HG03565 (cell line): ENCODE measurements around the gene SKP1.
"Not testable (repeated sequence)": the region's sequence is repeated elsewhere in the genome, so short reads cannot be mapped to it uniquely, and the experiment has no call there.

Experiments used
- ATAC-seq: cut with Tn5 transposase; IDR thresholded peaks from one replicate; pipeline ENCODE4 v1.9.1; 2021; ENCODE audit warnings: mild to moderate bottlenecking, moderate library complexity; ENCODE audit not compliant: unreplicated experiment

The SKP1 gene

GRCh38 chr5:134178096-134178419, 1.3 kb upstream of the SKP1 start:
- ATAC-seq, result no peak

- no peak for ATAC-seq
These were observed 782 bp upstream of the SKP1 start for GRCh38 chr5:134177369-134178095.

DNA sequence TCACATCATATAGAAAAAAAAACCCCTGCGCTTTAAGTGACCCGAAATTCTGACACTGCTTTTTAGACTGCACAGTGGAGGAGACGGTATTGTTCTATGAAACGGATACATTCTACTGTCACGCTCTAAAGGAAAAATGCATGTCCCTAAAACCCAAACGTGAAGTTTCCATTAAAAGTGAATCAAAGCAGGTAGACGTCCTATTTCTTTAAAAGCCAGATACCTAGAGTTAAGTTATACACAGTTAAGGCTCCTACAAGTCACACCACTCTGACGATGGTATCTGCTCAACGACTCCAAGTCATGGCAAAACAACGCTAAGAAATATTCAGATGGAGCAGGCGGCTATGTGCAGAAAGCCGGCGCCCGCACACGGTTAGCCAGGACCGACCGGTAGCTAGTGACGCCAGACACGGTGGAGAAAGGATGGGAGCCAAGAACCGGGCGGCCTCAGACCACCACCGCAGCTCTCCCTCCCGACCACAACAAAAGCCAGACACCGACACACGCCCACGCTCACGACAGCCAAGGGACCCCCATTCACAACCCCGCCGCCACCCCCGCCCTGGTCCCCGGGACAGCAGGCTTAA, 734 bp downstream of the SKP1 start:
- peak; percentile 14 for ATAC-seq

- ATAC-seq, result no peak
These were observed 1.6 kb downstream of the SKP1 start for GRCh38 chr5:134174841-134175839.

DNA sequence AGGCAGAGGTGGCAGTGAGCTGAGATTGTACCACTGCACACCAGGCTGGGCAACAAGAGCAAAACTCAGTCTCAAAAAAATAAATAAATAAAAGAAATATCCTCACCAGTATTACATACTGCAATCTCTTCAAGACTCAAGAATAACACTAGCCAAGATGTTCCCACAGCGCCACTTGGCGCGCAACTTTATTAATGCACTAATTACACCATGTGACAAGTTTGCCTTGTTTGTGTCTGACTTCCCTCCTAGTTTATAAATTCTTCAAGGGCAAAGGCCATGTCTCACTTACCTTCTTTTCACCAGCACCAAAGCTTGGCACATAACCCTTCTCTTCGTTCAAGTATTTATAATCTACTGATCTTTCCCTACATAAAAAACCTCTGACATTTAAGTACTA, 4.8 kb downstream of the SKP1 start:
- no peak for ATAC-seq

DNA sequence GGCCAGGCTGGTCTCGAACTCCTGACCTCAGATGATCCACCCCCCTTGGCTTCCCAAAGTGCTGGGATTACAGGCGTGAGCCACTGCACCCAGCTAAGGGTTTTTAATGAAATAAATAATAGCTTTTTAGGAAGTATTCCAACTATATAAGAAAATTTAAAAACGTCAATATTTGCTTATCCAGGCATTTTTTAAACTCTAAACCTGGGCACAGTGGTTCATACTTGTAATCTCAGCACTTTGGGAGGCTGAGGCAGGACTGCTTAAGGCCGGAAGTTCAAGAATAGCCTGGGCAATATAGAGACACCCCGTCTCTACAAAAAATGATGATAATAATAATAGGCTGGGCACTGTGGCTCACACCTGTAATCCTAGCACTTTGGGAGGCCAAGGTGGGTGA, 14.2 kb downstream of the SKP1 start:
- no peak for ATAC-seq

- ATAC-seq, result no peak
These were observed 15.0 kb downstream of the SKP1 start for GRCh38 chr5:134161513-134162395.

- no peak for ATAC-seq
These were observed 23.1 kb downstream of the SKP1 start for GRCh38 chr5:134153657-134154056.

DNA sequence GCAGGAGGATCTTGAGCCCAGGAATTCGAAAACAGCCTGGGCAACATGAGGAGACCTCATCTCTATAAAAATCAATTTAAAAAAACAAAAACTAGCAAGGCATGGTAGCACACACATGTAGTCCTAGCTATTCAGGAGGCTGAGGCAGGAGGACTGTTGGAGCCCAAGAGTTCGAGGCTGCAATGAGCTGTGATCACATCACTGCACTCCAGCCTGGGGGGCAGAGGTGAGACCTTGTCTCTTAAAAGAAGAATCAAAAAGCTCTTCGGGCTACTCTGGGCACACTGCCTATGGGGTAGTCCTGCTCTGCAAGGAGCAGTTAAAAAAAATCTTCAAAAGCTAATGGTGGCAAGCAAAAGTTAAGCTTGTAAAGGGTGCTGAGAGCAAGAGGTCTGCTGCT, 23.5 kb downstream of the SKP1 start:
- no peak for ATAC-seq

- not testable (repeated sequence) for ATAC-seq
These were observed 24.4 kb downstream of the SKP1 start for GRCh38 chr5:134152173-134152832.

DNA sequence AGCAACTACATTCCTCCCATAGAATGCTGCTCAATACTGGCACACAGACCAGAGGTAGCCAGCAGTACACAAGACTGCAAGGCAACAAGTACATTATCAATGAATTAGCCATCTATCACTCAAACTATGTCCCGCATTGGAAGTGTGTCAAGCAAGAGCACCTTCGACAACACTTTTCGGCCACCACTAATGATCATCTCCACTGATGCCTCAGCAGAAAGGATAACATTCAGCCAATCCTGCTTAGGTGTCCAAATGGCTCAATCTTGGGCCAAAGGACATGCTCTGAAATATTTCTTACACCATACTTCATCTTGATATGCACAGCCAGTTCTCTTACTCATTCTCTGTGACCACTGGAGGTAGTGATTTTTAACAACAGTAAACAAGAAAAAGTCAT, 25.0 kb downstream of the SKP1 start:
- no peak for ATAC-seq

DNA sequence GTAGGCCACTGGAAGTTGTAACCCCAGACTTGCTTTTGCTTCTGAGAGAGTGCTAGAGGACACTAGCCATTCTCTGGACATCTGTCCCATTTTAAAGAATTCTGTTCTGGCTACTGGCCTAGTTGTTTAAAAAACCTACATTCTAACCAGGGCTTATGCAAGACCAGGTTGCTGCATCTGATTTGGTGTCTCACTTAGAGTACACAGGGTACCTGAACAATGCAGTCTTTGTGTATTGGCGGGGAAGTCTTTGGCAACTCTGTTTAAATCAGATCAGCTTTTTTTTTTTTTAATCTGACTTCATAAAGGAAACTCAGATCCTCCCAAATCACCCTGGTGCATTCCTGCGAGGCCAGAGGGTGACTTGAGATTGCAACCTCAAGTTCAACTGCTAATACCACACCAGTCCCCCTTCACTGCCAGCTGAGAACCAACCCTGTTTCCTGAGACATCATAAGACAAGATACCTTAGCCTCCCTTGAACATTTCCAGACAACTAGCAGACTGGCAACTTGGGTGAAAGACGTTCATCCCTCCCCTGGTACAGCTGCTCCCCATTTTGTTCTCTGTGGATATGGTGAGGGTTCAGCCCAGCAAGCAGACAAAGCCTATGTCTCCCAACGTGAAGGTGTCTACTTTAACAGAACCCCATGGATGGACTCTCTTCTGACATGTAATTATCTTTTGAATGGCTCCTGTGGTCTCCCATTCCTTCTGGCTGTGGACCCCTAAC, 27.0 kb downstream of the SKP1 start:
- no peak for ATAC-seq

DNA sequence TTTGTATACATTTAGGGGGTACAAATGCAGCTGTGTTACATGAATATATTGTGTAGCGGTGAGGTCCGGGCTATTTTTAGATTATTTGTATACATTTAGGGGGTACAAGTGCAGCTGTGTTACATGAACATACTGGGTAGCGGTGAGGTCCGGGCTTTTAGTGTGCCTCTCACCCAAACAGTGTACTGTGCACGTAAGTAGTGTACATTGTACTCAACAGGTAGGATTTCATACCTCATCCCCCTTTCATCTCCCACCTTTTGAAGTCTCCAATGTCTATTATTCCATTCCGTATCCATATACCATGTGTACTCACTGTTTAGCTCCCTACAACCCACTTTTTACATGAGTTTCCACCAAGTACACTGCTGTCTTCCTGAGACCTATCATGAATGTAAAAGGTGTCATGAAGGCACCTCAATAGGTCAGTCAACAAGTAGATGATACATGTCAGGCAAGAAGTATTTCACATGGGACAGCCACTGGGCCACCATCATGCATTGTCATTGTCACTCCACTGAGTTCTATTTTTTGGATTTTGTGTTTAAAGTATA, 27.7 kb downstream of the SKP1 start:
- ATAC-seq, result no peak

GRCh38 chr5:134148316-134148715, 28.4 kb downstream of the SKP1 start:
- no peak for ATAC-seq

DNA sequence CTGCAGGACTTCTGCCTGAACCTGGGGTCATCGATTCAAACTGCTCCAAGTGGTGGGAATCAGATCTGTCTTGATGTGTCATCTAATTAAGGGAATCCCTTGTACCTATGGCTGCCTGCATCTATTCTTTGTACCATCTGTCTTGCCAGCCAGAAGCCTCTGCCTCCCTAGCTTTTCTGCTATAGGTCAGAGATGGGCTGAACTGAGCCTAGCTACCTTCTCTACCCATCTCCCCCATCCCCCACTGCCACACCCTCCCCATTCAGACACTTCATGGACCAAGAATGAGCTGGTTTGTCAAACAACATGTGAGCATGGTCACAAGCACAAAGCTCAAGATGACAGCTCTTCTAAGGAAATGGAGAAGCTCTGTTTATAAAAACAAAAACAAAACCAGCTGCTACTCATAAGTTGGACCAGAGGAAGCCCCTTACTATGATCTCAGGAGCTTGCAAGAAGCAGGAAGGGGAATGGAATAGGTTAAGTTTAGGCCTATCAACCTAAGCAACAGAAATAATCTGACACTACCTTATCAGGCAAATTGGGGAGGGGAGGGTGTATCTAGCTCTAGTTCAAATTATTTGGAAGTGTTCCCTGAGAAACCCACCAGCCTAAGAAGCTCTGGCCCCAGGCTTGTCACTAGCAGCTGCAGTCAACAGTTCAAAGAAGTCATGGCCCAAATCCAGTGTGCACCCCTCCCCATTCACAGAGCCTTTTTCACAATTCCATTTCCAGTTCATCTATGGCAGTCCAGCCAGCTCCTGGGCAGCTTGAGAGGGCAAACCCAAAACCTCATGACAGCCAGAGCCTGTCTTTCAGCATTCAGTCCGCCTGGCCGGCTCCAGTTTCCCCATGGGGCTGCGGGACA, 29.9 kb downstream of the SKP1 start:
- no peak for ATAC-seq

DNA sequence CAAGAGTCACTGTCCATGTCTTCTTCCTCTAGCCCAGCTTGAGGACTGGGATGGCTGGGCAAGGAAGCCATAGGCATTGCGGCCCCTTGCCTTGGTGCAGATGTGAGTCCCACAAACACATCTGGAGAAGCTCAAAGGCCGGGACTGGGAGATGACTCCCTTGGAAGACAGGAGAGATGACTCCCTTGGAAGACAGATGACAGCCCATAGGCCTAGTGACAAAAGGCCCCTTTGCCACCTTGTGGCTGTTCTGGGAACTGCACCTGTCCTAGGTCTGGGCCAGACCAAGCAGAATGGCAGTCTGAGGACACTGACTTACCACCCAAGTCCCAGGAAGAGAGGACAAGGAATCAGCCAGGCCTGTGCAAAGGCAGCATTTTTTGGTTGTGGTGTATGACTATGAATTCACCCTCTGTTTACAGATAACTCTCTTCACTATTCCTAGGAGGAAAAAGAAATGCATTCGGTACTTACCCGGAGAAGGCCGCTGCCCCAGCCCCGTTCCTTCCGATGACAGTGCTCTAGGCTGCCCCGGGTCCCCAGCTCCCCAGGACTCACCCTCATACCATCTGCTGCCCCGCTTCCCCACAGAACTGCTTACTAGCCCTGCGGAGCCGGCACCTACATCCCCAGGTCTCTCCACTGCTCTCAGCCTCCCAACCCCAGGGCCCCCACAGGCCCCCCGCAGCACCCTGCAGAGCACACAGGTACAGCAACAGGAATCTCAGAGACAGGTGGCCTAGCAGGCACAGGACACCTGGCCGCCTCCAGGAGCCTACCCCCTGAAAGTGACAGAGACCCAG, 30.8 kb downstream of the SKP1 start:
- ATAC-seq, result peak; percentile 42

- ATAC-seq, result no peak
These were observed 31.6 kb downstream of the SKP1 start for GRCh38 chr5:134145041-134145757.
